Mesendoderm (in vitro differentiated cells): ENCODE results near the gene ULBP3.
A peak's percentile ranks its signal among the peaks of the same experiment; 100 is the strongest.

Source experiments
- DNase-seq: peaks from one replicate; pipeline ENCODE4 v3.0.0; 2013
- H2AK5ac ChIP-seq: 2 replicates; pipeline ENCODE4 v1.6.1; 2013; ENCODE audit warnings: low read length, inconsistent platforms
- H2BK120ac ChIP-seq: 2 replicates; pipeline ENCODE4 v1.6.1; 2013; ENCODE audit warnings: low read depth, mild to moderate bottlenecking, low read length, moderate library complexity, mixed read lengths
- H2BK15ac ChIP-seq: replicated peaks from 2 replicates; pipeline ENCODE4 v1.6.1; 2013; ENCODE audit warnings: low read depth, mild to moderate bottlenecking, moderate library complexity
- H2BK5ac ChIP-seq: 2 replicates; pipeline ENCODE4 v1.6.1; 2013; ENCODE audit warnings: low read length, inconsistent platforms
- H3K18ac ChIP-seq: 2 replicates; pipeline ENCODE4 v1.6.1; 2013; ENCODE audit warnings: mild to moderate bottlenecking, low read length, mixed read lengths
- H3K23ac ChIP-seq: one replicate; pipeline ENCODE4 v1.6.1; 2013; ENCODE audit warnings: low read length
- H3K27ac ChIP-seq: 2 replicates; pipeline ENCODE4 v1.5.1; 2013; ENCODE audit warnings: low read depth, mild to moderate bottlenecking, inconsistent platforms, low read length, moderate library complexity
- H3K27me3 ChIP-seq: 2 replicates; pipeline ENCODE4 v1.6.1; 2013; ENCODE audit warnings: low read length, control low read depth, mild to moderate bottlenecking, inconsistent platforms; ENCODE audit not compliant: insufficient read depth, poor library complexity
- H3K36me3 ChIP-seq: 2 replicates; pipeline ENCODE4 v1.6.1; 2013; ENCODE audit warnings: low read length, inconsistent platforms; ENCODE audit not compliant: control insufficient read depth, insufficient read depth
- H3K4ac ChIP-seq: one replicate; pipeline ENCODE4 v1.6.1; 2013; ENCODE audit warnings: low read depth, mild to moderate bottlenecking, low read length, moderate library complexity
- H3K4me1 ChIP-seq: 2 replicates; pipeline ENCODE4 v1.6.1; 2013; ENCODE audit warnings: low read depth, low read length, inconsistent platforms; ENCODE audit not compliant: control insufficient read depth
- H3K4me2 ChIP-seq: 2 replicates; pipeline ENCODE4 v1.6.1; 2013; ENCODE audit warnings: low read length
- H3K4me3 ChIP-seq: 2 replicates; pipeline ENCODE4 v1.5.1; 2013; ENCODE audit warnings: mild to moderate bottlenecking, low read length
- H3K56ac ChIP-seq: one replicate; pipeline ENCODE4 v1.6.1; 2013; ENCODE audit warnings: low read length
- H3K79me1 ChIP-seq: 2 replicates; pipeline ENCODE4 v1.6.1; 2013; ENCODE audit warnings: low read length, inconsistent platforms
- H3K79me2 ChIP-seq: 2 replicates; pipeline ENCODE4 v1.6.1; 2013; ENCODE audit warnings: mild to moderate bottlenecking, low read length; ENCODE audit not compliant: control insufficient read depth, insufficient read depth
- H3K9ac ChIP-seq: 2 replicates; pipeline ENCODE4 v1.6.1; 2013; ENCODE audit warnings: low read length, inconsistent platforms
- H4K5ac ChIP-seq: one replicate; pipeline ENCODE4 v1.6.1; 2013; ENCODE audit warnings: low read length
- H4K8ac ChIP-seq: one replicate; pipeline ENCODE4 v1.6.1; 2013; ENCODE audit warnings: low read depth, mild to moderate bottlenecking, control low read depth, low read length, moderate library complexity
- WGBS: extraction: QIAGEN DNeasy Blood & Tissue Kit; methylation state at CpG from one replicate; pipeline ENCODE4 v1.1.7; 2013; ENCODE audit warnings: low lambda C conversion rate, missing lambda C conversion rate; ENCODE audit not compliant: insufficient coverage; ENCODE audit errors: extremely low coverage; 5-methylcytosine and 5-hydroxymethylcytosine counted together

The ULBP3 gene

GRCh38 chr6:150029276-150029675, 39.6 kb downstream of the ULBP3 start:
- Histone ChIP-seq H4K8ac (no peak overlapping the region), H2AK5ac (no peak overlapping the region), H3K9ac (no peak overlapping the region), H3K4me2 (no peak overlapping the region), H3K36me3 (no peaks in the 10 kb centered on the region), H3K56ac (no peak overlapping the region), H2BK5ac (no peak overlapping the region), H4K5ac (no peak overlapping the region), H2BK15ac (no peak overlapping the region), H3K79me1 (no peaks in the 10 kb centered on the region), H3K27me3 (no peaks in the 10 kb centered on the region), H2BK120ac (no peak overlapping the region), H3K4me1 (no peaks in the 10 kb centered on the region), H3K4ac (no peak overlapping the region), H3K4me3 (no peak overlapping the region), H3K18ac (no peak overlapping the region), H3K27ac (no peak overlapping the region), H3K23ac (no peak overlapping the region), H3K79me2 (no peaks in the 10 kb centered on the region)
- DNase-seq = no peak
- no CpG with 5 or more reads among the region's 7 CpGs for WGBS

GRCh38 chr6:150028799-150029198, 40.1 kb downstream of the ULBP3 start:
- H2AK5ac ChIP-seq = no peak overlapping the region
- no CpG with 5 or more reads among the region's 8 CpGs for WGBS
- H3K4me3 ChIP-seq = no peak overlapping the region
- H3K36me3 ChIP-seq = no peaks in the 10 kb centered on the region
- H3K9ac ChIP-seq = no peak overlapping the region
- no peak overlapping the region for H3K4me2 ChIP-seq
- H3K79me2 ChIP-seq = no peaks in the 10 kb centered on the region
- no peak overlapping the region for H2BK15ac ChIP-seq
- H4K8ac ChIP-seq = no peak overlapping the region
- H3K27me3 ChIP-seq = no peaks in the 10 kb centered on the region
- H2BK5ac ChIP-seq = no peak overlapping the region
- no peak overlapping the region for H3K18ac ChIP-seq
- H3K56ac ChIP-seq = no peak overlapping the region
- H4K5ac ChIP-seq = no peak overlapping the region
- H3K79me1 ChIP-seq = no peaks in the 10 kb centered on the region
- H3K4ac ChIP-seq = no peak overlapping the region
- no peak overlapping the region for H3K23ac ChIP-seq
- H3K4me1 ChIP-seq = no peaks in the 10 kb centered on the region
- no peak overlapping the region for H2BK120ac ChIP-seq
- no peak for DNase-seq
- H3K27ac ChIP-seq = no peak overlapping the region

- H4K5ac ChIP-seq = no peak overlapping the region
- no peak overlapping the region for H4K8ac ChIP-seq
- H3K79me1 ChIP-seq = no peaks in the 10 kb centered on the region
- no peak overlapping the region for H2BK15ac ChIP-seq
- no peak overlapping the region for H3K23ac ChIP-seq
- H3K4me2 ChIP-seq = no peak overlapping the region
- no CpG with 5 or more reads among the region's 6 CpGs for WGBS
- H3K4ac ChIP-seq = no peak overlapping the region
- H3K27ac ChIP-seq = no peak overlapping the region
- no peaks in the 10 kb centered on the region for H3K79me2 ChIP-seq
- no peak overlapping the region for H2BK5ac ChIP-seq
- H3K56ac ChIP-seq = no peak overlapping the region
- H3K27me3 ChIP-seq = no peaks in the 10 kb centered on the region
- no peak overlapping the region for H3K18ac ChIP-seq
- no peak overlapping the region for H3K4me3 ChIP-seq
- H3K4me1 ChIP-seq = no peaks in the 10 kb centered on the region
- no peaks in the 10 kb centered on the region for H3K36me3 ChIP-seq
- H3K9ac ChIP-seq = no peak overlapping the region
- no peak overlapping the region for H2AK5ac ChIP-seq
- DNase-seq = no peak
- no peak overlapping the region for H2BK120ac ChIP-seq
Measured at GRCh38 chr6:150027806-150028565, 40.9 kb downstream of the ULBP3 start.

GRCh38 chr6:150026976-150027805, 41.7 kb downstream of the ULBP3 start:
- no peak for DNase-seq
- Histone ChIP-seq H3K36me3 (no peaks in the 10 kb centered on the region), H2AK5ac (no peak overlapping the region), H4K8ac (no peak overlapping the region), H3K18ac (no peak overlapping the region), H3K79me1 (no peaks in the 10 kb centered on the region), H2BK15ac (no peak overlapping the region), H3K27me3 (no peaks in the 10 kb centered on the region), H3K4me3 (no peak overlapping the region), H3K56ac (no peak overlapping the region), H3K4me2 (no peak overlapping the region), H3K9ac (no peak overlapping the region), H3K79me2 (no peaks in the 10 kb centered on the region), H2BK5ac (no peak overlapping the region), H3K4me1 (no peaks in the 10 kb centered on the region), H3K27ac (no peak overlapping the region), H3K4ac (no peak overlapping the region), H3K23ac (no peak overlapping the region), H2BK120ac (no peak overlapping the region), H4K5ac (no peak overlapping the region)
- no CpG with 5 or more reads among the region's 9 CpGs for WGBS

GRCh38 chr6:150025201-150025917, 43.6 kb downstream of the ULBP3 start, which contains the start of gene RAET1L:
Gene RAET1L, minus strand, starts transcription at chr6:150025532. Its CDS starts 61 bp downstream, at chr6:150025471.
- H3K4me3 ChIP-seq = no peak within 1 kb of the TSS
- H3K4ac ChIP-seq = no peak within 1 kb of the TSS
- H3K79me1 ChIP-seq = no peaks in the 10 kb centered on the region
- H2BK15ac ChIP-seq = no peak within 1 kb of the TSS
- H4K8ac ChIP-seq = no peak within 1 kb of the TSS
- no peak within 1 kb of the TSS for H4K5ac ChIP-seq
- H3K4me2 ChIP-seq = no peak within 1 kb of the TSS
- no peak within 1 kb of the TSS for H3K9ac ChIP-seq
- peak within 1 kb of the TSS; percentile 2 for H3K56ac ChIP-seq
- H3K4me1 ChIP-seq = no peaks in the 10 kb centered on the region
- H3K27me3 ChIP-seq = no peaks in the 10 kb centered on the region
- H3K23ac ChIP-seq = no peak within 1 kb of the TSS
- no peak for DNase-seq
- H3K27ac ChIP-seq = no peak within 1 kb of the TSS
- no peak within 1 kb of the TSS for H2BK5ac ChIP-seq
- no peak within 1 kb of the TSS for H2AK5ac ChIP-seq
- H3K18ac ChIP-seq = no peak within 1 kb of the TSS
- H3K36me3 ChIP-seq = no peaks in the 10 kb centered on the region
- no peaks in the 10 kb centered on the region for H3K79me2 ChIP-seq
- H2BK120ac ChIP-seq = no peak within 1 kb of the TSS
- no CpG with 5 or more reads among the region's 36 CpGs for WGBS
